NCI-H146 (cell line): Measurements from ENCODE around the gene SEC24D.

Experiments used
- DNase-seq: peaks from one replicate; lab custom pipeline; 2025; lab: John Stamatoyannopoulos, UW

SEC24D gene

DNA sequence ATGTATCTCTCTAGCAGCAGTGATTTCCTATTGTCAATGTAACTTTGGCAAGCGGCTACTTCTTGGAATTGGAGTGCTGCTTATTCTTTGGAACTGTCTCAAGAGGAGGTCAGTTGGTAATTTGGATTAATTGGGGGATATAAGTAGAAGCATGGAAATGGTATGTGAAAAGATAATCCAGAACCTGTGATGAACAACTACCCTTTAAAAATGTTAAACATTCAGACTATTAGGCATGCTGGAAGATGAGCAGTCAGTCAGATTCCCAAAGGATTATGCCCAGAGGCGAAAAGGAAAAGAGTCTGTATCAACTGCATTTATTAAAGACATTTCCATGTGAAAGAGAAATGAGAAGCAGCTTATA lies 62.5 kb downstream of the SEC24D start:
- no peak for DNase-seq

DNA sequence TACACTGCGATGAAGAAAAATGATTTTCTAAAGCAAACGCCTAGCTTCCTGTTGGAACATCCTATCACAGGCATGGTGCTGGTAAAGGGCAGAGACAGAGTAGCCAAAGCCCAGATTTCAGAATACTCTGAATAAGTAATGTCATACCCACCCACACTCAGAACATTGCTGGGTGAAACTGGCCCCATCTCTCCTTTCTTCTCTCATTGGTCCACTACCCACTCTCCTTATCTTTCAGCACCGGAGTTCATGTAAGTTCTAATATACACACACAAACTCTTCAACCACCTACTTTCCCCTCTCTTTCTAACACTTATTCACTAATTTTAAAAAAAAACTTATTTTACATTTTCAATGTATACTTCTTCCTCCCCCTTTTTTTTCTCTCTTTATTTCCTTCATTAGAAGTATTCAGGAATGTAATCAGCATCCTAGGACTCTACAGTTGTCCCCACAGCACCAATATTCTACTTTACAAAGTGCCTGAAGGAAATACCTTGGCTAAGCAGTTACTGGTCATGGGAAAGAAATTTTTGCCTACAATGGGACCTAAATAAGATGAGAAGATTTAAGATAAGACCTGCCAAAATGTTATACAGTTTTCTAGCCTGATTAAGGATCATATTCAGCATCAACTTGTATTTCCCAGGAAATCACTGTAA lies 63.0 kb downstream of the SEC24D start:
- no peak for DNase-seq

DNA sequence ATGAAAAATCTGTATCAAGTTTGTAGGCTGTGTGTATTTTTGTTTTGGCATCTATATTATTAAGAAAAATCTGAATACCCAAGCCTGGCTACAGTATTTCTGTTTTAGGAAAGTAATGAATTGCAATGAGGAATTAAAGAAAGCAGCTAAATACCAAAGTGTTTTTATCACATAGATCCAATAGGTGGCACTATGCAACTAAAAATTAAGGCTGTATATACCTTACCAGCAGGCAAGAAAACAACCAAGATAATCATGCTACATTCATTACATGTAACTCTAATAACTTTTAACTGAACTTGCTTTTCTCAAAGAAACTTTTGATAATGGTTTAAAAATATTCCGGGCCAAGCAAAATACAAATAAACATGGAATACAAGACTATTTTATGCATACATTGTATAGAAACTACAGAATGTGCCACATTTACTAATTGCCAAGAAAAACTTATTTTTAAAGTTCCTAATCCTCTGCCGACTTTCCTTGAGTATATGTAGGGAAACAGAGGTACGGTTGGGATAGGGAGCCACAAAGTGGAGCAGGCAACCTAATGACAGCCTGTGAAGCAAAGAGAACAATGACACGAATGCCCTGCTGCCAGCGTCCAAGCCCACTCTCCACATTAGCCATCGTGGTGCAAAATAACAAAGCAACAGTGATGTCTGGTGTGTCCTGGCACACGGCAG lies 63.7 kb downstream of the SEC24D start:
- peak; percentile 8 for DNase-seq

DNA sequence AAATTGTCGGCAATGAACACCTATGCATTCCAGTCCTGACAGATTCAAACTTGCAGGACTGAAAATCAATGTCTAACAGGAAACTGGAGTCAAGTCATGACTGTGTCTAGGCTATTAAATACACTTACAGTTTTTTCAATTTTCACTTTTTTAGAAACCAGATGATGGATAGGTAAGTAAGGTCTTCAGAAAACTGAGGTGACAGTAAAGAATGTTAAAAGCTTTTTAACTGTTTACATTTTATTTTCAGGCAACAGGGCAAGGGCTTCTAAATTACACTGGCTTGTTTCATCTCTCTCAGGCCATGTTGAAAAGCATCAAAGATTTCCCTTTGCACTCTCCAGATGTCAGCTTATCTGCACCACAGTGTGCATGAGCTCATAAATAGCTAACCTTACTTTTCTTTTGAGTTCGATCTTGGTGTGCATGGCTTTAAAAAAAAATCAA lies 65.2 kb downstream of the SEC24D start:
- no peak for DNase-seq

DNA sequence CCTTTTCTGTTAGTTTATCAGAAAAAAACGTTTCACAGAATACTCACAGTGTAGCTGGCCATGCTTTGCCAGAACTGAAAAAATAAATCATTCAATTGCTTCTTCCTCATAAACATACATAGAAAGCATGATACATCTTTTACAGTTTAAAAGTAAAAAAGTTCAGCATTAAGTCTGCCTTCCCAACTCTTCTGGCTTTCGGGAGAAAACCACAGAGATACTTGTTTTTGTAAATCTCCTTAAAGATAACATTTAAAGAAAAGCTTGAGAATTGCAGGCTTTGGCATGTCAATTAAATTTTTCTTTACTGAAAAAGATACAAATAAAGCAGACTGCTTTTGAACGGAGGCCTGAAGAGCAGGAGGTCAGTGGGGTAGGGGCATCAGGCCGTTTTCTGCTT lies 66.8 kb downstream of the SEC24D start:
- no peak for DNase-seq

GRCh38 chr4:118767109-118767508 lies 68.8 kb downstream of the SEC24D start:
- DNase-seq: no peak

- no peak for DNase-seq
Observed at GRCh38 chr4:118765399-118765798, 70.5 kb downstream of the SEC24D start.

- no peak for DNase-seq
Observed at GRCh38 chr4:118762730-118763477, 73.0 kb downstream of the SEC24D start.

DNA sequence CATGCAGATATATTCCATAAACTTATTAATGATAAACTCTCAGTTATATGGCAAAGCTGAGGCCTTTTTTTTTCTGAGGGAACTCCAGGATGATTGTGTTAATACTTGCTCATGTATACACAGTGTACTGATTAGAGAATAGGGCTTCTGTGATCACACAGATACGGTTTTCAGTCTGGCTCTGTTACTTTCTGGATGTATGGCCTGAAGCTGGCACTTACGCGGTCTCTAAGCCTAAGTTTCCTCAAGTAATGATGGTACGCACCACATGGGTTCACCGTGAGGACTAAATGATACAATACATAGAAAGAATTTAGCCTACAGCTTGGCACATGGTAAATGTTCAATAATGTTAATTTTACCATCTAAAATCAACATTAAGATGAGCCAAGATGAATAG lies 73.8 kb downstream of the SEC24D start:
- DNase-seq: no peak

- DNase-seq: no peak
Observed at GRCh38 chr4:118761397-118762016, 74.4 kb downstream of the SEC24D start.

GRCh38 chr4:118760493-118760892 lies 75.4 kb downstream of the SEC24D start:
- no peak for DNase-seq

DNA sequence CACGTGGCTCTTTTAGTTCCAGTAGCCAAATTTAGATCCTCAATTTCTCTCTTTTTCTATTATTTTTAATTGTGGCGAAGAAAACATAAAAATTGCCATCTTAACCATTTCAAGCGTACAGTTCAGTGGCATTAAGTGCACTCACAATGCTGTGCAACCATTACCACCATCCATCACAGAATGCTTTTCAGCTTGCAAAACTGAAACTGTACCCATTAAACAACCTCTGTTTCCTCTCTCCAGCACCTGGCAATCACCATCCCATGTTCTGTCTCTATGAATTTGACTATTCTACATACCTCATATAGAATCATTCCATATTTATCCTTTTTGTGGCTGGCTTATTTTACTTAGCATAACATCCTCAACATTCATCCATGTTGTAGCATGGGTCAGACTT lies 75.8 kb downstream of the SEC24D start:
- no peak for DNase-seq

GRCh38 chr4:118759481-118759880 lies 76.4 kb downstream of the SEC24D start:
- no peak for DNase-seq

GRCh38 chr4:118758293-118758692 lies 77.6 kb downstream of the SEC24D start:
- DNase-seq: no peak

- no peak for DNase-seq
Observed at GRCh38 chr4:118757761-118758251, 78.1 kb downstream of the SEC24D start.

GRCh38 chr4:118756958-118757357 lies 79.0 kb downstream of the SEC24D start:
- DNase-seq: no peak

- no peak for DNase-seq
Observed at GRCh38 chr4:118756429-118756828, 79.5 kb downstream of the SEC24D start.

- DNase-seq: no peak
Observed at GRCh38 chr4:118755438-118756226, 80.3 kb downstream of the SEC24D start.

GRCh38 chr4:118754890-118755289 lies 81.0 kb downstream of the SEC24D start:
- DNase-seq: no peak

- no peak for DNase-seq
Observed at GRCh38 chr4:118753685-118754084, 82.2 kb downstream of the SEC24D start.

GRCh38 chr4:118753096-118753495 lies 82.8 kb downstream of the SEC24D start:
- DNase-seq: no peak

GRCh38 chr4:118752551-118752950 lies 83.4 kb downstream of the SEC24D start:
- DNase-seq: no peak
